ENCODE measurements around the gene PISD.

The PISD gene

GRCh38 chr22:31691408-31691807 lies 29.4 kb upstream of the PISD start:
- Histone ChIP-seq H3K4me1 (ENCODE audit: control insufficient read depth in 1 of 2, insufficient read depth in 1 of 2, low read depth in 1 of 2, low read length in 1 of 2) (peaks cover 24 to 26% of the 10 kb centered on the region in 2 experiments), H3K36me3 (peaks cover 44% of the 10 kb centered on the region), H3K27ac (peak overlapping the region; percentile 64), H3K27me3 (no peaks in the 10 kb centered on the region), H3K9me3 (no peaks in the 10 kb centered on the region), H3K4me3 (ENCODE audit: low read depth in 1 of 2, low read length in 1 of 2) (no peak overlapping the region)
- no peak for TF ChIP-seq CTCF (IDR thresholded peaks at IDR 0.05)

DNA sequence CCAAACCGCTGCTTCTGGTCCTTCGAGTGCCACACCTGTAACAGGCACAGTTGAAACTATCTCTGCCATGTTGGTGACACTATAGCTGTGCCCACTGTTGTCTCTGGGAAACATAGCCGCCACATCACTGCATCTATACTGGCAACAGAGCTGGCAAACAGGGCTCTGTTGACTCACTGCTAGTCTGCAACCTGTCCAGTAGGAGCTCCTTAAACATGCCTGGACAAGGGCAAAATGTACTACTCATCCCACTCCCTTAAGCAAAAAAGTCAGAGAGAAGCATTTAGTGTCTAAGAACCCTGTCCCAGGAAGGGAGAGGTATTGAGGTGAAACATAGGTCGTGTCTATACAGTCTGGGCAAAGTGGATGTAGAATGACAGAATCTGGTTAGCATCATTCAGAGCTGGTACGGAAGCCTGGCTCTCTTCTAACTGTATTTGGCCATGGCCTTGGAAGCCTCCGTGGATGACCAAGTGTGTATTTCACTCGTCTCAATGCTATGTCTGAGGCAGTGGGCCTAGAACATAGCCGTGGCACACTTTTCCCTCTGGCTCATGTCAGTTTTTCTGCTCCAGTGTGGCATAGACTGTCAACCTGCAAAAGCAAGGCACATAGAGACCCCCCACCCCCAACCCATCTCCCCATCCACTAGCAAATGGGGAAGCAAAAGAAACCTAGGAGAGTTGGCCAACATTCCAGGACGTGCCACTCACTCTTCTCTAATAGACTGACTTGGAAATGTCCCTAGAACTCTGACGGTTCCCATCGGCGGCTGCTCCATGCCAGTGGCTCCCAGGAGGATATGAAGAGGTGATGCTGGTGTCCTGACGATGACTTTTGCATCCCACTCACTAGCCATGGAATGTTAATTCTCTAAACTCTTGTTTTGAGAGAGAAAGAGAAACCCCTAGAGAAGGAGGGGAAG lies 21.4 kb upstream of the PISD start:
- H3K36me3 ChIP-seq: peaks cover 55% of the 10 kb centered on the region
- no peak overlapping the region for H3K27ac ChIP-seq
- H3K4me3 ChIP-seq (ENCODE audit: low read depth in 1 of 2, low read length in 1 of 2): no peak overlapping the region
- H3K9me3 ChIP-seq: no peaks in the 10 kb centered on the region
- no peak for TF ChIP-seq CTCF (IDR thresholded peaks at IDR 0.05)
- H3K4me1 ChIP-seq (ENCODE audit: control insufficient read depth in 1 of 2, insufficient read depth in 1 of 2, low read depth in 1 of 2, low read length in 1 of 2): peaks cover 4 to 5% of the 10 kb centered on the region in 2 experiments
- H3K27me3 ChIP-seq: no peaks in the 10 kb centered on the region

DNA sequence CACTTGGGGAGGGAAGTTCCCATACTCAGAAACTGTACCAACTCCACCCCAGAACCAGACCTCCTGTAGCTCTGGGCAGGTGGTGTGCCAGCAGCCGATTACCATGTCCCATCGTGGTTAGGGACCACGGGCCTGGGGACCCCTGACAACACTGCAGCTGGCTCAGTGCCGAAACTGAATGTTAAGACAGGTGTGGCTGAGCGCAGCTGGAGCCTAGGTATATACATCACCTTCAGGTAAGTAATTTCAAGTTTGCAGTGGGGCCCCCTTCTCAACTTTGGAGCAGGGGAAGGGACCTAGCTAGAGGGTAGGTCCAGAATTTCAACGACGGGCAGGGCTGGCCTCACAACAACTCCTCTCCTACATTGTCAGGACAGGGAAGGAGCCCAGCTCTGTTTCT lies 20.7 kb upstream of the PISD start:
- H3K9me3 ChIP-seq: no peaks in the 10 kb centered on the region
- peaks cover 48% of the 10 kb centered on the region for H3K36me3 ChIP-seq
- no peak overlapping the region for H3K4me3 ChIP-seq (ENCODE audit: low read depth in 1 of 2, low read length in 1 of 2)
- no peaks in the 10 kb centered on the region for H3K27me3 ChIP-seq
- TF ChIP-seq CTCF (IDR thresholded peaks at IDR 0.05): no peak
- no peak overlapping the region for H3K27ac ChIP-seq
- H3K4me1 ChIP-seq (ENCODE audit: control insufficient read depth in 1 of 2, insufficient read depth in 1 of 2, low read depth in 1 of 2, low read length in 1 of 2): peaks cover 4 to 5% of the 10 kb centered on the region in 2 experiments

- H3K27me3 ChIP-seq: no peaks in the 10 kb centered on the region
- H3K4me1 ChIP-seq (ENCODE audit: control insufficient read depth in 1 of 2, insufficient read depth in 1 of 2, low read depth in 1 of 2, low read length in 1 of 2): peaks cover 10 to 11% of the 10 kb centered on the region in 2 experiments
- H3K27ac ChIP-seq: no peak overlapping the region
- H3K9me3 ChIP-seq: no peaks in the 10 kb centered on the region
- TF ChIP-seq CTCF (IDR thresholded peaks at IDR 0.05): no peak
- H3K36me3 ChIP-seq: peaks cover 37% of the 10 kb centered on the region
- no peak overlapping the region for H3K4me3 ChIP-seq (ENCODE audit: low read depth in 1 of 2, low read length in 1 of 2)
Measured at GRCh38 chr22:31681349-31682345, 19.6 kb upstream of the PISD start.

DNA sequence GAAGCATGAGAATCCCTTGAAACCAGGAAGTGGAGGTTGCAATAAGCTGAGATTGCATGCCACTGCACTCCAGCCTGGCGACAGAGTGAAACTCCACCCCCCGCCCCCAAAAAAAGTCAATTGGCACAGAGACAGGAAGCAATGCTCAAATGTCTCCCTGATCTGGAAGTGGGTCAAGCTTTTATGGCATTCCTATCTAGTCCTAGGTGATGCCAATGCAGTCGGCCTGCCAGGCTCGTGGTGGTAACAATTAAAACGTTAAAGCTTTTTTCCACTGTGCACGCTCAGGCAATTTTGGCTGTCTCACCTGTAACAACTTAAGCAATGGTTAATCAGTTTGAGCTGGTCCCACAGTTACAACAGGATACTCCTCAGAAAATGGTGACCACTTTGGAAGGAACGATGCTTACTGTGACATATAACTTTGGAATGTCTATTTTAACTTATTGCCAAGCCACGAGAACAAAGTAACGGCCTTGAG lies 18.9 kb upstream of the PISD start:
- peaks cover 32% of the 10 kb centered on the region for H3K36me3 ChIP-seq
- H3K4me1 ChIP-seq (ENCODE audit: control insufficient read depth in 1 of 2, insufficient read depth in 1 of 2, low read depth in 1 of 2, low read length in 1 of 2): peaks cover 17% of the 10 kb centered on the region in 2 experiments
- H3K27me3 ChIP-seq: no peaks in the 10 kb centered on the region
- H3K9me3 ChIP-seq: no peaks in the 10 kb centered on the region
- no peak overlapping the region for H3K4me3 ChIP-seq (ENCODE audit: low read depth in 1 of 2, low read length in 1 of 2)
- TF ChIP-seq CTCF (IDR thresholded peaks at IDR 0.05): no peak
- H3K27ac ChIP-seq: no peak overlapping the region

Data from neutrophil (primary cell).